HL-60 (cell line): ENCODE measurements around the gene SETMAR.

Experiments used
- CTCF ChIP-seq: IDR thresholded peaks from one replicate; pipeline ENCODE4 v1.5.1; 2011; ENCODE audit warnings: low read length, control low read depth, inconsistent platforms; ENCODE audit not compliant: insufficient read depth
- GABPA ChIP-seq: IDR thresholded peaks from 2 replicates; pipeline ENCODE4 v1.6.1; 2012; ENCODE audit warnings: low read depth
- POLR2AphosphoS5 ChIP-seq: IDR thresholded peaks from 2 replicates; pipeline ENCODE4 v1.6.1; 2012; ENCODE audit warnings: low read depth
- REST ChIP-seq: IDR thresholded peaks from 2 replicates; pipeline ENCODE4 v1.6.1; 2012; ENCODE audit warnings: low read depth; ENCODE audit not compliant: insufficient replicate concordance
- SPI1 ChIP-seq: IDR thresholded peaks from 2 replicates; pipeline ENCODE4 v1.6.1; 2012; ENCODE audit warnings: low read depth, mild to moderate bottlenecking, borderline replicate concordance

GRCh38 chr3:4320096-4320911 is 17.1 kb downstream of the SETMAR start:
- TF ChIP-seq GABPA (no peak), POLR2AphosphoS5 (no peak), CTCF (no peak), SPI1 (no peak), REST (no peak)
